Ascending aorta (tissue), 2 donors: Measurements from ENCODE around the gene SLC12A5. TPM values are rescaled to one million over a fixed set of nuclear protein-coding genes. Genes with fewer than 3 reads are reported as not detected.

Experiments
- DNase-seq, 2 donors: peaks; one replicate each; pipeline ENCODE4 v3.0.0-alpha.2; 2019; ENCODE audit warnings: low spot score in 2 of 2
- H3K27ac ChIP-seq, 2 donors: fragments of 200-600 bp; sonication (generic); one replicate each; pipeline ENCODE4 v1.5.1; 2016 to 2017; ENCODE audit warnings: mild to moderate bottlenecking in 1 of 2
- H3K27me3 ChIP-seq: fragments of 200-600 bp; sonication (generic); one replicate; pipeline ENCODE4 v1.5.1; 2017
- H3K36me3 ChIP-seq, 2 donors: fragments of 200-600 bp; sonication (generic); one replicate each; pipeline ENCODE4 v1.5.1; 2016
- H3K4me1 ChIP-seq, 2 donors: fragments of 200-600 bp; sonication (generic); one replicate each; pipeline ENCODE4 v1.5.1; 2016 to 2017; ENCODE audit warnings: mild to moderate bottlenecking in 1 of 2
- H3K4me3 ChIP-seq, 2 donors: fragments of 200-600 bp; sonication (generic); one replicate each; pipeline ENCODE4 v1.5.1; 2016 to 2017; ENCODE audit warnings: mild to moderate bottlenecking in 1 of 2
- H3K9me3 ChIP-seq, 2 donors: fragments of 200-600 bp; sonication (generic); one replicate each; pipeline ENCODE4 v1.5.1; 2016
- CTCF ChIP-seq, 3 experiments: fragments of 200-600 bp in 2 of 3; fragments of 450-650 bp in 1 of 3; sonication (generic) in 2 of 3; IDR thresholded peaks; one replicate each; pipeline ENCODE4 v1.5.1; 2016 to 2019; ENCODE audit warnings: antibody characterized with exemption in 3 of 3, mild to moderate bottlenecking in 1 of 3, moderate library complexity in 1 of 3
- intact Hi-C: fragments of 100-400 bp; cut with DNase I; formaldehyde crosslinking; loops from one replicate; pipeline ENCODE4 v1.15.1; 2023
- total RNA-seq: library from RNA; depleted of rRNA; stranded (reverse); fragments of >200 nt; gene quantifications from one replicate; pipeline ENCODE4 v1.1.0, GENCODE V29; 2016

Gene SLC12A5
- total RNA-seq, 1 donor from 2014 or later: not detected

GRCh38 chr20:46070215-46070900 is 41.3 kb downstream of the SLC12A5 start:
- intact Hi-C loops: no loop called here
- Histone ChIP-seq H3K9me3 (no peaks in the 10 kb centered on the region), H3K4me3 (no peak overlapping the region), H3K27me3 (no peaks in the 10 kb centered on the region), H3K27ac (no peak overlapping the region), H3K36me3 (peaks cover 60 to 71% of the 10 kb centered on the region in 2 donors), H3K4me1 (no peaks in the 10 kb centered on the region)
- DNase-seq: no peak
- no peak for TF ChIP-seq CTCF (IDR thresholded peaks at IDR 0.05)

DNA sequence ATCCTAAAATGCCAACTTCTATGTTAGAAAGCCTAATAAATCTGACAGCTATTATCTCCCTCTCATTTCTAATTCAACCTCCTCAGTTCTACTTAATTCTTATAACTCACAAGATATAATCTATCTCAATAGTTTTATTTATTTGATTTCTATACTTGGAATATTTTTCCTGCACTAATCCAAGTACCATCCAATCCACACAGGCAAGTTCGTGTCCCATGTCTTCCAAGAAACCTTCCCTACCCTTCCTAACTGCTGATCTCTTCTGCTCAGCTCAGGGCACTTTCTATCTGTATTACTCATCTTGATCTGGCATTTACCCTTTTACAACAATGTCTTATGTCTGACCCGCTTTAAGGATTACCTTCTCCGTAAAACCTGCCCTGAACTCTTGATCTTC is 42.6 kb downstream of the SLC12A5 start:
- peaks cover 53 to 64% of the 10 kb centered on the region in 2 donors for H3K36me3 ChIP-seq
- no peak for TF ChIP-seq CTCF (IDR thresholded peaks at IDR 0.05)
- H3K4me3 ChIP-seq: no peak overlapping the region
- no peak for DNase-seq
- no peaks in the 10 kb centered on the region for H3K27me3 ChIP-seq
- no peak overlapping the region for H3K27ac ChIP-seq
- intact Hi-C loops: no loop called here
- no peaks in the 10 kb centered on the region for H3K4me1 ChIP-seq
- no peaks in the 10 kb centered on the region for H3K9me3 ChIP-seq

- Histone ChIP-seq H3K9me3 (no peaks in the 10 kb centered on the region), H3K36me3 (peaks cover 50 to 62% of the 10 kb centered on the region in 2 donors), H3K4me1 (no peaks in the 10 kb centered on the region), H3K27ac (no peak overlapping the region), H3K27me3 (no peaks in the 10 kb centered on the region), H3K4me3 (no peak overlapping the region)
- no peak for DNase-seq
- intact Hi-C loops: no loop called here
- no peak for TF ChIP-seq CTCF (IDR thresholded peaks at IDR 0.05)
These were observed 44.0 kb downstream of the SLC12A5 start for GRCh38 chr20:46073024-46073423.

DNA sequence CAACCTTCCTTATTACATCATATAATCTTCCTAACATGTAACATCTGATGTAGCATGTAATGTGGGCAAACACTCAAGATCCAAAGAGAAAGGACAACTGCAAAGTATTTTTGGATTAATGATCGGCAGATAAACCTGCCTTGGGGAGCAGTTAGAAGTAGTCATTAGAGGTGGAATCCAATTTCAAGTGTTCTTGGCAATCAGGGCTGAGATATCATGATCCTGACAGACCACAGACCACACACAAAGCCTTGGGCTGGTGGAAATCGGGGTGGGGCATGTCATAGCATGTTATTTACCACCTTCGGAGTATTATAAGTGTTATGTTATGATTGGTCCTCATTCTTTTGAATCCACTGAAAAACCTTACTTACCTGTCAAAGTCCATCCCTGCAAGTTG is 44.4 kb downstream of the SLC12A5 start:
- DNase-seq: no peak
- no peaks in the 10 kb centered on the region for H3K4me1 ChIP-seq

DNA sequence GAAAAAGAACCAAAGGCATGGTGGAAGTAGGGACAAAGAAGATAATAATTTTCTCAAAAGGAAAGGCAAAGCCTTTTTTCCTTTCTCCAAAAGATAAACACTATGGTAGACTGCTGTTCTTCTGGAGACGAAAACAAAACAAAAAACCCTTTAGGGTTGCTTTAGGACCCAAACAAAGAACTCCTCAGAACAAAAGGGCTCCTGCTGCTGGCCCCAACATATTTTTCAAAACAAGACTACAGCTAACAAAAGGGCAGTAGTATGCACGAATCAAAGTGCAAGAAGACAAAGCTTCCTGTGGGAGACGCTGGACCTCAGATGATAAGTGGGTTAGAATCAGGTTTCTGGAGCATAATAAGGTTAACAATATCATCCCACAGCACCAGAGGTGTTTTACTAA is 45.0 kb downstream of the SLC12A5 start:
- no peak overlapping the region for H3K4me3 ChIP-seq
- no peaks in the 10 kb centered on the region for H3K27me3 ChIP-seq
- intact Hi-C loops: no loop called here
- H3K36me3 ChIP-seq: peaks cover 49 to 62% of the 10 kb centered on the region in 2 donors
- TF ChIP-seq CTCF (IDR thresholded peaks at IDR 0.05): no peak
- no peaks in the 10 kb centered on the region for H3K4me1 ChIP-seq
- no peak for DNase-seq
- no peak overlapping the region for H3K27ac ChIP-seq
- no peaks in the 10 kb centered on the region for H3K9me3 ChIP-seq

More for the DNA sequence above, 44.4 kb downstream of the SLC12A5 start:
- Histone ChIP-seq H3K27ac (no peak overlapping the region), H3K27me3 (no peaks in the 10 kb centered on the region), H3K9me3 (no peaks in the 10 kb centered on the region), H3K4me3 (no peak overlapping the region), H3K36me3 (peaks cover 49 to 62% of the 10 kb centered on the region in 2 donors)
- TF ChIP-seq CTCF (IDR thresholded peaks at IDR 0.05): no peak
- intact Hi-C loops: no loop called here
